ENCODE results near the gene ATP7B.

Gene ATP7B

DNA sequence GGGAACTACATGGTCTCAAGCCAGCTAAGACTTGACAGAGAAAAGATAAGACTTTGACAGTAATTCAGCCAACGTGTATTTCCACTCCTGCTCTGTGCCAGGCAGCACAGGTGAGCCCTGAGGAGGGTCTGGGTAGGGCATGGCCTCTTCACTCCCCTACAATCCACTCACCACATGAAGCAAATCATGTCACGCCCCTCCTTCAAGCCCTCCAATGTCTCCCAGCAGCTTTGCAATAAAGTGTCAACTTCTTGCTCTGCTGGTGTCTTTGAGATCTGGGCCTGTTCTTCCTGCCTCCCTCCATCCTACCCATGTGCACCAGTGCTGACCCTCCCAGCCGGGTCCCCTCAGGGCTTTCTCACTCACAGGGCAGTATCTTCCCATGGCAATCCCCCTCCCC is 91.0 kb downstream of the ATP7B start:
- Histone ChIP-seq H3K36me3 (no peaks in the 10 kb centered on the region), H3K4me1 (no peaks in the 10 kb centered on the region), H3K27ac (no peak overlapping the region), H3K4me3 (no peak overlapping the region), H3K9me3 (no peaks in the 10 kb centered on the region), H3K27me3 (no peaks in the 10 kb centered on the region)
- no peak for DNase-seq
- intact Hi-C loops (cut with DNase I; ENCODE audit: low total_unique reads), result no loop called here
- TF ChIP-seq, protein P1, sequence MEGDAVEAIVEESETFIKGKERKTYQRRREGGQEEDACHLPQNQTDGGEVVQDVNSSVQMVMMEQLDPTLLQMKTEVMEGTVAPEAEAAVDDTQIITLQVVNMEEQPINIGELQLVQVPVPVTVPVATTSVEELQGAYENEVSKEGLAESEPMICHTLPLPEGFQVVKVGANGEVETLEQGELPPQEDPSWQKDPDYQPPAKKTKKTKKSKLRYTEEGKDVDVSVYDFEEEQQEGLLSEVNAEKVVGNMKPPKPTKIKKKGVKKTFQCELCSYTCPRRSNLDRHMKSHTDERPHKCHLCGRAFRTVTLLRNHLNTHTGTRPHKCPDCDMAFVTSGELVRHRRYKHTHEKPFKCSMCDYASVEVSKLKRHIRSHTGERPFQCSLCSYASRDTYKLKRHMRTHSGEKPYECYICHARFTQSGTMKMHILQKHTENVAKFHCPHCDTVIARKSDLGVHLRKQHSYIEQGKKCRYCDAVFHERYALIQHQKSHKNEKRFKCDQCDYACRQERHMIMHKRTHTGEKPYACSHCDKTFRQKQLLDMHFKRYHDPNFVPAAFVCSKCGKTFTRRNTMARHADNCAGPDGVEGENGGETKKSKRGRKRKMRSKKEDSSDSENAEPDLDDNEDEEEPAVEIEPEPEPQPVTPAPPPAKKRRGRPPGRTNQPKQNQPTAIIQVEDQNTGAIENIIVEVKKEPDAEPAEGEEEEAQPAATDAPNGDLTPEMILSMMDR (IDR thresholded peaks at IDR 0.05), result no peak

DNA sequence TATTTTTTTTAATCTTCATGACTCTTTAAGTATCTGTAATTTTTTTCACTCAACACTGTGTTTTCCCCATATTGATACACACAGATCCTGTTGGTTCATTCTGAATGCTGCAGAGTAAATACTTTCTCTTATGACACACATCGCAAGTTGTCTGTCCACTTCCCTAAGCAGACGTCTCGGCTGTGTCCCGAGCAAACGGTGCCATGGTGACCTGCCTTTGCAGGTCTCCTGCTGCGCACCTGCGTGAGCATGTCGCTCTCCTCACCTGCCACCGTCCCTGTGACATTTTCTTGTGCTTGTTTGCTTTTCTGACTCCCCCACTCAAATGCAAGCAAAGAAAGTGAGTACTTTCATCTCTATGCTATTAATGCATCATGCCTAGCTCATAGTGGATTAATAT is 91.7 kb downstream of the ATP7B start:
- DNase-seq, result no peak
- intact Hi-C loops (cut with DNase I; ENCODE audit: low total_unique reads), result no loop called here
- Histone ChIP-seq H3K27ac (no peak overlapping the region), H3K27me3 (no peaks in the 10 kb centered on the region), H3K4me3 (no peak overlapping the region), H3K4me1 (no peaks in the 10 kb centered on the region), H3K9me3 (no peaks in the 10 kb centered on the region), H3K36me3 (no peaks in the 10 kb centered on the region)
- TF ChIP-seq, protein P1 (IDR thresholded peaks at IDR 0.05), result no peak

DNA sequence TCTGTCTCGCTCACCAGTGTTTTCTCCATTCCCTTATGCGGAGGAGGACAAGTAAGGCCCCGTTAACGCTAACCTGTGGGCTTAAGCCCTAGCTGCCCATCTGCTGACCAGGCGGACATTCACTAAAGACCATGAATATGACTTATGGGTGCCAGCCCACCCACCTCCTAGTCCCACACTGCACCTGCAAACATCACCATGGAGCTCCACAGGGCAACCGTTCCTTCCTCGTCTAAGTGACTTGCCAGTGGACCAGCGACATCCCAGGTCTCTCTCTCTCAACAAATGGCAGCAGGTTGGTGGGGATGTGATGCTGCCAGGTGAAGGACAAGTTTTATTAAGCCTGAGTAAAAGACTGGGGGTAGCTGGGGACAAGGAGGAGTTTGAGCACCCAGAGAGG is 94.3 kb downstream of the ATP7B start:
- Histone ChIP-seq H3K27ac (no peak overlapping the region), H3K4me3 (no peak overlapping the region), H3K27me3 (no peaks in the 10 kb centered on the region), H3K36me3 (no peaks in the 10 kb centered on the region), H3K9me3 (no peaks in the 10 kb centered on the region), H3K4me1 (no peaks in the 10 kb centered on the region)
- intact Hi-C loops (cut with DNase I; ENCODE audit: low total_unique reads), result no loop called here
- TF ChIP-seq, protein P1 (IDR thresholded peaks at IDR 0.05), result no peak
- DNase-seq, result no peak

DNA sequence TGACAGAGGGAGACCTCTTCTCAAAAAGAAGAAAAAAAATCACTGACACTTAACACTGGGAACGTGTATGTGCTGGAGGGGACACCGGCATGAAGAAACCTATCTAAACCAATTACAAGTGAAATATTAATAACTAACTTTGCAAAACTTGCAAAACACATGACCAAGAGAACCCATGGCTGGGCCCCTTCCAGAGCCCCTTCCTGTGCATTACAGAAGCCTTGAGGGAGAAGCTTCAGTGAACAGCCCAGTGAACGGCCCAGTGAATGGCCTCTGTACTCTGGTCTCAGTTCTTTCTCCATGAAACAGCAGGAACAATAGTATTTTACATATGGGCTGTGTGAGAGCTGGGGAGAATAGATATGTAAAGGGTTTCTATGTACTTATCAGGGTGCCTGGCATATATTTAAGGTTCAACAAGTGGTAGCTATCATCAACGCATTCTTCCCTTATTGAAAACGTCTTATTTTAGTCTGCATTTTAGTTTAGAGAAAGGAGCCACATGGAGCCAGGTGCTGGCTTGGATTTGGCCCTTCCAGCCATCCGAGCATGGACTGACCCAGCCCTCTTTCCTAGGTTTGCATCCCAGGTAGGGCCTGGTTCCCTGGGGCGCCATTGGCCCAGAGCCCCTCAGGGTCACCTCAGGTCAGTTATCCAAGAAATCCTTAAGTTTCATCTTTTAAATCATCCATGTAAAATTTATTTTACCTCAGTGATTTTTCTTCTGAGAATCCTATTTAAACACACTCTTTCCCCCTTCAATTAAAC is 95.0 kb downstream of the ATP7B start:
- DNase-seq, result no peak
- TF ChIP-seq, protein P1 (IDR thresholded peaks at IDR 0.05), result no peak
- H3K36me3 ChIP-seq, result no peaks in the 10 kb centered on the region
- H3K4me3 ChIP-seq, result no peak overlapping the region
- no peaks in the 10 kb centered on the region for H3K9me3 ChIP-seq
- no peaks in the 10 kb centered on the region for H3K27me3 ChIP-seq
- H3K4me1 ChIP-seq, result no peaks in the 10 kb centered on the region
- intact Hi-C loops (cut with DNase I; ENCODE audit: low total_unique reads), result no loop called here
- no peak overlapping the region for H3K27ac ChIP-seq

DNA sequence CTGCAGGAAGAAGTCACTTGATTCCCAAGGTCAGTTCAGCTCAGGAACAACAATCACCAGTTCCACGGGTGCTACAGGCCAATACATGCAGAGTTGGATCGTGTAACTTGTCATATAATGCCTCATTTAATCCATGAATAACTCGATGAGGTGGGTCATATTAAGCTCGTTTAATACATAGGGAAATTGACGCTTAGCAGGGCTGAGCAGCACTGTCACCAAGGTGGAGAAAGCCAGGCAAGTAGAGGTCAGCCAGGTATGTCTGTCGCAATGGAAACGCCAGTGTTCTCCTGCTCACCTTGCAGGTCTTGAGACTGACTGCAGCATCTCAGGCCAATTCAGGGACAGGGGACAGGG is 97.1 kb downstream of the ATP7B start:
- TF ChIP-seq, protein P1 (IDR thresholded peaks at IDR 0.05), result no peak
- Histone ChIP-seq H3K27me3 (no peaks in the 10 kb centered on the region), H3K4me3 (no peak overlapping the region), H3K4me1 (no peaks in the 10 kb centered on the region), H3K9me3 (no peaks in the 10 kb centered on the region), H3K27ac (no peak overlapping the region), H3K36me3 (no peaks in the 10 kb centered on the region)
- intact Hi-C loops (cut with DNase I; ENCODE audit: low total_unique reads), result no loop called here
- no peak for DNase-seq

Measured in tibial artery (tissue), 4 donors.